ENCODE measurements around the gene SUSD4.

Gene SUSD4

GRCh38 chr1:223208164-223209076 lies 155.6 kb downstream of the SUSD4 start:
- DNase-seq: no peak

- DNase-seq: no peak
Measured at GRCh38 chr1:223207293-223208066, 156.5 kb downstream of the SUSD4 start.

- no peak for DNase-seq
Measured at GRCh38 chr1:223204424-223204823, 159.6 kb downstream of the SUSD4 start.

GRCh38 chr1:223203694-223204093 lies 160.3 kb downstream of the SUSD4 start:
- DNase-seq: no peak

GRCh38 chr1:223203034-223203408 lies 161.0 kb downstream of the SUSD4 start:
- DNase-seq: no peak

GRCh38 chr1:223202376-223203033 lies 161.5 kb downstream of the SUSD4 start:
- DNase-seq: no peak

- no peak for DNase-seq
Measured at GRCh38 chr1:223201967-223202366, 162.0 kb downstream of the SUSD4 start.

- no peak for DNase-seq
Measured at GRCh38 chr1:223200903-223201302, 163.1 kb downstream of the SUSD4 start.

- no peak for DNase-seq
Measured at GRCh38 chr1:223199094-223199647, 164.8 kb downstream of the SUSD4 start.

GRCh38 chr1:223198628-223198965 lies 165.4 kb downstream of the SUSD4 start:
- DNase-seq: no peak

- DNase-seq: no peak
Measured at GRCh38 chr1:223197923-223198627, 165.9 kb downstream of the SUSD4 start.

GRCh38 chr1:223189903-223190724 lies 173.9 kb downstream of the SUSD4 start:
- peak; percentile 53 for DNase-seq

GRCh38 chr1:223189525-223189902 lies 174.5 kb downstream of the SUSD4 start:
- DNase-seq: no peak

- DNase-seq: no peak
Measured at GRCh38 chr1:223188618-223189356, 175.2 kb downstream of the SUSD4 start.

GRCh38 chr1:223186800-223187199 lies 177.2 kb downstream of the SUSD4 start:
- no peak for DNase-seq

GRCh38 chr1:223183268-223183862 lies 180.6 kb downstream of the SUSD4 start:
- DNase-seq: no peak

- no peak for DNase-seq
Measured at GRCh38 chr1:223180731-223181321, 183.2 kb downstream of the SUSD4 start.

GRCh38 chr1:223179786-223180185 lies 184.2 kb downstream of the SUSD4 start:
- no peak for DNase-seq

GRCh38 chr1:223179280-223179679 lies 184.7 kb downstream of the SUSD4 start:
- DNase-seq: no peak

GRCh38 chr1:223177681-223178080 lies 186.3 kb downstream of the SUSD4 start:
- DNase-seq: no peak

All from stimulated activated CD4-positive, alpha-beta T cell treated with anti-CD3 and anti-CD28 coated beads, Interleukin-12 subunit alpha, Interleukin-12 subunit beta, amount 100 ng/mL, for 4 hours (primary cell).